Neutrophil (primary cell): ENCODE results near the gene MYO15B.
A peak's percentile ranks its signal among the peaks of the same experiment; 100 is the strongest.

Experiments used
- H3K27ac ChIP-seq: fragments of 200-600 bp; sonication (generic); 2 replicates; pipeline ENCODE4 v1.5.1; 2016; ENCODE audit warnings: mild to moderate bottlenecking, moderate library complexity
- H3K27me3 ChIP-seq: fragments of 200-600 bp; sonication (generic); 2 replicates; pipeline ENCODE4 v1.6.0; 2016; ENCODE audit warnings: mild to moderate bottlenecking
- H3K36me3 ChIP-seq: fragments of 200-600 bp; sonication (generic); 2 replicates; pipeline ENCODE4 v1.5.1; 2017
- H3K4me1 ChIP-seq, 2 experiments: fragments of 200-600 bp in 1 of 2; sonication (generic) in 1 of 2; 1 replicate in 1 of 2; 2 replicates in 1 of 2; pipeline versions ENCODE4 v1.5.1 to v1.6.1; 2013 to 2016; ENCODE audit warnings: low read depth in 1 of 2, low read length in 1 of 2, mild to moderate bottlenecking in 1 of 2, moderate library complexity in 1 of 2; ENCODE audit not compliant: control insufficient read depth in 1 of 2, insufficient read depth in 1 of 2
- H3K4me3 ChIP-seq, 2 experiments: fragments of 200-600 bp in 1 of 2; sonication (generic) in 1 of 2; 1 replicate in 1 of 2; 2 replicates in 1 of 2; pipeline ENCODE4 v1.5.1; 2013 to 2016; ENCODE audit warnings: low read depth in 1 of 2, low read length in 1 of 2, mild to moderate bottlenecking in 1 of 2, moderate library complexity in 1 of 2
- H3K9me3 ChIP-seq: fragments of 200-600 bp; sonication (generic); 2 replicates; pipeline ENCODE4 v1.5.1; 2016
- CTCF ChIP-seq: fragments of 200-600 bp; sonication (generic); IDR thresholded peaks from 2 replicates; pipeline ENCODE4 v1.5.1; 2016; ENCODE audit warnings: antibody characterized with exemption

The MYO15B gene

DNA sequence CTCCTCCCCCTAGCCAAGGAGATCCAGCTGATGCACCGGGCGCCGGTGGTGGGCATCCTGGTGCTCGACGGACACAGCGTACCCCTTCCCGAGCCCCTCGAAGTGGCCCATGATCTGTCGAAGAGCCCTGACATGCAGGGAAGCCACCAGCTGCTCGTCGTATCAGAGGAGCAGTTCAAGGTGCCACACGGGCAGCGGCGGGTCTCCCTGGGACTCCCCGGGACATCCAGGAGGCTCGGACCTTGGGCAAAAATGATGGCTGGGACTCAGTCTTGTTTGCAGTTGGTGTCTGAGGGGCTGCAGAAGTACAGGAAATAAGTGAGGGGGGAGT is 15.8 kb upstream of the MYO15B start:
- Histone ChIP-seq H3K4me3 (no peak overlapping the region), H3K4me1 (peaks cover 9 to 13% of the 10 kb centered on the region in 2 experiments), H3K36me3 (no peaks in the 10 kb centered on the region), H3K27me3 (no peaks in the 10 kb centered on the region), H3K9me3 (no peaks in the 10 kb centered on the region), H3K27ac (peak overlapping the region; percentile 71)
- TF ChIP-seq CTCF, result no peak

DNA sequence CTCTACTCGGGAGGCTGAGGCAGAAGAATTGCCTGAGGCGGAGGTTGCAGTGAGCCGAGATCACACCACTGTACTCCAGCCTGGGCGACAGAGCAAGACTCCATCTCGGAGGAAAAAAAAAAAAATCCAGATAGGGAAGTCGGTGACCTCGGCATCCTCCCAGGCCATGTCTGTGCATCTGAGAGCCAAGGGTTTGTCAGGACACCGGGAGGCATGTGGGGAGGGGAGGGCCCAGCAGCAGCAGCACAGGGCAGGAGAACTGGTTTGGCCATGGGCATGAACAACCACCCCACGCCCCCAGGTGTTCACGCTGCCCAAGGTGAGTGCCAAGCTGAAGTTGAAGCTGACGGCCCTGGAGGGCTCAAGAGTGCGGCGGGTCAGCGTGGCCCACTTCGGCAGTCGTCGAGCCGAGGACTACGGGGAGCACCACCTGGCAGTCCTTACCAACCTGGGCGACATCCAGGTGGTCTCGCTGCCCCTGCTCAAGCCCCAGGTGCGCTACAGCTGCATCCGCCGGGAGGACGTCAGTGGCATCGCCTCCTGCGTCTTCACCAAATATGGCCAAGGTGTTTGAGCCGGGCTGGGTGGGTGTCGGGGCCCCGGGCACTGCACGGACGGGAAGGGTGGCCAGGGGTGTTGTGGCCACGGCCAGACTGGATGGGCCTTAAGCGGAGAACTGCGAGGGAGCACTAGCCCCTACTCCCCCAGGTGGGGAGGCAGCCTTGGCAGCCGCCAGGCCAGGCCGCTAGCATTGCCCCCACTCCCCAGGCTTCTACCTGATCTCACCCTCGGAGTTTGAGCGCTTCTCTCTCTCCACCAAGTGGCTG is 14.7 kb upstream of the MYO15B start:
- H3K9me3 ChIP-seq, result no peaks in the 10 kb centered on the region
- no peaks in the 10 kb centered on the region for H3K27me3 ChIP-seq
- TF ChIP-seq CTCF, result no peak
- no peak overlapping the region for H3K27ac ChIP-seq
- H3K4me3 ChIP-seq, result no peak overlapping the region
- no peaks in the 10 kb centered on the region for H3K36me3 ChIP-seq
- peaks cover 9 to 13% of the 10 kb centered on the region in 2 experiments for H3K4me1 ChIP-seq

GRCh38 chr17:75573540-75573957 is 14.1 kb upstream of the MYO15B start:
- Histone ChIP-seq H3K27ac (no peak overlapping the region), H3K27me3 (no peaks in the 10 kb centered on the region), H3K4me1 (peaks cover 9 to 13% of the 10 kb centered on the region in 2 experiments), H3K9me3 (no peaks in the 10 kb centered on the region), H3K4me3 (no peak overlapping the region), H3K36me3 (no peaks in the 10 kb centered on the region)
- no peak for TF ChIP-seq CTCF

DNA sequence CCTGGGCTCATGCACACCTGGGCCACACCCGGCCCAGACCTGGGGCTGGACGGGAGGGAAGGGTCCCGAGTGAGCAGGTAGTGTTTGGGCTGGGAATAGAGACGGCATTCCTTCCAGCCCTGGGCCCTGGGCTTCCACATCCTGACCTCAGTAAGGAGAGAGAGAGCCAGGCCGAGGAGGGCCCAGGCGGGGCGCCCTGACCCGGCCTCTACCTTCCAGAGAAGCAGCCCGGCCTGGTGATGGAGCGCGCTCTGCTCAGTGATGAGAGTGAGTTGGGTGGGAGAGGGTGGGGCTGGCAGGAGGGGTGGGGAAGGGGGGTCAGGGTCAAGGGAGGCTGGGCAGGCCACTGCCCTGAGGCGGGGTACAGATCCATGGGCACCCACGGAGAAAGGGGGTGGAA is 13.6 kb upstream of the MYO15B start:
- no peak for TF ChIP-seq CTCF
- Histone ChIP-seq H3K27ac (no peak overlapping the region), H3K4me3 (no peak overlapping the region), H3K27me3 (no peaks in the 10 kb centered on the region), H3K9me3 (no peaks in the 10 kb centered on the region), H3K4me1 (peaks cover 9 to 13% of the 10 kb centered on the region in 2 experiments), H3K36me3 (no peaks in the 10 kb centered on the region)

- peaks cover 9 to 13% of the 10 kb centered on the region in 2 experiments for H3K4me1 ChIP-seq
- no peak overlapping the region for H3K27ac ChIP-seq
- H3K36me3 ChIP-seq, result no peaks in the 10 kb centered on the region
- H3K4me3 ChIP-seq, result no peak overlapping the region
- H3K9me3 ChIP-seq, result no peaks in the 10 kb centered on the region
- TF ChIP-seq CTCF, result no peak
- no peaks in the 10 kb centered on the region for H3K27me3 ChIP-seq
Measured at GRCh38 chr17:75574404-75575036, 13.1 kb upstream of the MYO15B start.
